ENCODE results near the gene PTCD1.

DNA sequence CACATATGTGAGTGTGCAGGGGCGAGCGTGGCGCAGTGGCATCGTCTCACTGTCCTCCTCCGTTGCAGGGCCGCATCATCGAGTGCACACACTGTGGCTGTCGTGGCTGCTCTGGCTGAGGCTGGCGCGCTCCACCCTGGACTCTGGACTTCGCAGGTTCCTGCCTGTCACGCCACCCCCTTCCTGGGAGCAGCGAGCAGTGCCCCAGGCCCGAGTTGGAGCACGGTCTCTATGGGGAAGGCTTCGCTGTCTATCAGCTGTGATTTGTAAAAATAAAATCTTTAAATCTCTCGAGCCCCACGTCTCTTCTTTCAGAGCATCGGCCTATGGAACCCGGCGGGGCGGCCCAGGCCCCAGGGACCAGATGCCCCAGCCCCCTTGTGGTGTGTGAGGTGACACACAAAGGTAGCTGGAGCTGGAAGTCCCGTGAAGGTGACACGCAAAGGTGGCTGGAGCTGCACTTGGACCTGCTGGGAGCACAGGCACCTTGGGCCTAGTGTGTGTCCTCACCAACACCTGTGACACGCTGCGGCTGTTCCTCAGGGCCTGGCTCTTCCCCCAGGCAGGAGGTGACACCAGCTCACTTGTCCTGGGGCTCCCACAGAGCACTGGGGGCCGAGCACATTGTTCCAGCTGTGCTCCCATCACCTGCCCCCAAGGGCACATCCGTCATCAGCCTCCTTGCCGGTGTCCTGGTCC lies 19.1 kb downstream of the PTCD1 start:
- TF ChIP-seq, protein P1, sequence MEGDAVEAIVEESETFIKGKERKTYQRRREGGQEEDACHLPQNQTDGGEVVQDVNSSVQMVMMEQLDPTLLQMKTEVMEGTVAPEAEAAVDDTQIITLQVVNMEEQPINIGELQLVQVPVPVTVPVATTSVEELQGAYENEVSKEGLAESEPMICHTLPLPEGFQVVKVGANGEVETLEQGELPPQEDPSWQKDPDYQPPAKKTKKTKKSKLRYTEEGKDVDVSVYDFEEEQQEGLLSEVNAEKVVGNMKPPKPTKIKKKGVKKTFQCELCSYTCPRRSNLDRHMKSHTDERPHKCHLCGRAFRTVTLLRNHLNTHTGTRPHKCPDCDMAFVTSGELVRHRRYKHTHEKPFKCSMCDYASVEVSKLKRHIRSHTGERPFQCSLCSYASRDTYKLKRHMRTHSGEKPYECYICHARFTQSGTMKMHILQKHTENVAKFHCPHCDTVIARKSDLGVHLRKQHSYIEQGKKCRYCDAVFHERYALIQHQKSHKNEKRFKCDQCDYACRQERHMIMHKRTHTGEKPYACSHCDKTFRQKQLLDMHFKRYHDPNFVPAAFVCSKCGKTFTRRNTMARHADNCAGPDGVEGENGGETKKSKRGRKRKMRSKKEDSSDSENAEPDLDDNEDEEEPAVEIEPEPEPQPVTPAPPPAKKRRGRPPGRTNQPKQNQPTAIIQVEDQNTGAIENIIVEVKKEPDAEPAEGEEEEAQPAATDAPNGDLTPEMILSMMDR (IDR thresholded peaks at IDR 0.05), result no peak
- TF ChIP-seq EZH2 (IDR thresholded peaks at IDR 0.05) (no peak), EZH2phosphoT487 (IDR thresholded peaks at IDR 0.05) (no peak)
